Measurements from ENCODE around the gene ZMYM3.
"Not testable (repeated sequence)": the region's sequence is repeated elsewhere in the genome, so short reads cannot be mapped to it uniquely, and the experiment has no call there.

GRCh38 chrX:71268624-71269023 is 14.7 kb upstream of the ZMYM3 start:
- not testable (repeated sequence) for TF ChIP-seq EZH2phosphoT487 (IDR thresholded peaks at IDR 0.05; ENCODE audit: borderline replicate concordance); REST (IDR thresholded peaks at IDR 0.05; ENCODE audit: low read depth); CEBPB (IDR thresholded peaks at IDR 0.05; ENCODE audit: low read depth); POLR2A (IDR thresholded peaks at IDR 0.05; ENCODE audit: borderline replicate concordance, extremely low read depth, insufficient read depth, insufficient read length); CTCF (IDR thresholded peaks at IDR 0.05 in 2 of 3, conservative IDR thresholded peaks at IDR 0.05 in 1 of 3; ENCODE audit: borderline replicate concordance in 1 of 3, insufficient read depth in 1 of 3, low read depth in 2 of 3, low read length in 2 of 3); ZFX (IDR thresholded peaks at IDR 0.05); RAD21 (IDR thresholded peaks at IDR 0.05; ENCODE audit: low read depth); MAX (IDR thresholded peaks at IDR 0.05); SP1 (IDR thresholded peaks at IDR 0.05; ENCODE audit: low read depth); EZH2 (IDR thresholded peaks at IDR 0.05); JUND (IDR thresholded peaks at IDR 0.05)

All from HCT116 (cell line).